H9 (cell line): ENCODE measurements around the gene HK2. TPM values are rescaled to one million over a fixed set of nuclear protein-coding genes. Genes with fewer than 3 reads are reported as not detected.

Source experiments
- DNase-seq: peaks from one replicate; pipeline ENCODE4 v3.0.0-alpha.2; 2017
- H2AFZ ChIP-seq: one replicate; pipeline ENCODE4 v1.6.1; 2013; ENCODE audit warnings: mild to moderate bottlenecking, low read length, control low read depth, moderate library complexity
- H2AK5ac ChIP-seq: 2 replicates; pipeline ENCODE4 v1.6.1; 2013; ENCODE audit warnings: low read length, control low read depth, mixed read lengths; ENCODE audit not compliant: insufficient read length
- H2BK120ac ChIP-seq: one replicate; pipeline ENCODE4 v1.6.1; 2013; ENCODE audit warnings: low read depth, mild to moderate bottlenecking, low read length, control low read depth, inconsistent platforms; ENCODE audit not compliant: poor library complexity, severe bottlenecking
- H2BK12ac ChIP-seq: 2 replicates; pipeline ENCODE4 v1.6.1; 2013; ENCODE audit warnings: low read length, control low read depth, mixed read lengths, low read depth; ENCODE audit not compliant: insufficient read length
- H2BK15ac ChIP-seq: 2 replicates; pipeline ENCODE4 v1.6.1; 2013; ENCODE audit warnings: low read depth, low read length, control low read depth
- H2BK20ac ChIP-seq: one replicate; pipeline ENCODE4 v1.6.1; 2013; ENCODE audit warnings: low read depth, mild to moderate bottlenecking, low read length, control low read depth, inconsistent platforms; ENCODE audit not compliant: poor library complexity, severe bottlenecking
- H2BK5ac ChIP-seq: 2 replicates; pipeline ENCODE4 v1.6.1; 2013; ENCODE audit warnings: low read length, control low read depth, mixed read lengths; ENCODE audit not compliant: insufficient read length
- H3K14ac ChIP-seq: 2 replicates; pipeline ENCODE4 v1.6.1; 2013; ENCODE audit warnings: low read length, control low read depth; ENCODE audit not compliant: insufficient read depth
- H3K18ac ChIP-seq: 2 replicates; pipeline ENCODE4 v1.6.1; 2013; ENCODE audit warnings: low read depth, mild to moderate bottlenecking, mixed read lengths, low read length, control low read depth; ENCODE audit not compliant: insufficient read length
- H3K23ac ChIP-seq: 2 replicates; pipeline ENCODE4 v1.6.1; 2013; ENCODE audit warnings: low read length, control low read depth, mixed read lengths, low read depth; ENCODE audit not compliant: insufficient read length
- H3K23me2 ChIP-seq: 2 replicates; pipeline ENCODE4 v1.6.1; 2013; ENCODE audit warnings: low read depth, mild to moderate bottlenecking, mixed read lengths, low read length, control low read depth; ENCODE audit not compliant: insufficient read length, poor library complexity, severe bottlenecking
- H3K27ac ChIP-seq: 2 replicates; pipeline ENCODE4 v1.5.1; 2013; ENCODE audit warnings: low read length, control low read depth, mixed read lengths, low read depth; ENCODE audit not compliant: insufficient read length
- H3K27me3 ChIP-seq: 2 replicates; pipeline ENCODE4 v1.6.1; 2013; ENCODE audit warnings: low read length, control low read depth, inconsistent platforms; ENCODE audit not compliant: insufficient read depth
- H3K4ac ChIP-seq: 2 replicates; pipeline ENCODE4 v1.6.1; 2013; ENCODE audit warnings: low read depth, mild to moderate bottlenecking, control low read depth, inconsistent platforms, low read length, moderate library complexity
- H3K4me1 ChIP-seq: 2 replicates; pipeline ENCODE4 v1.6.1; 2013; ENCODE audit warnings: low read length, control low read depth, inconsistent platforms; ENCODE audit not compliant: insufficient read depth
- H3K4me2 ChIP-seq: 2 replicates; pipeline ENCODE4 v1.6.1; 2013; ENCODE audit warnings: low read length, control low read depth, mixed read lengths; ENCODE audit not compliant: insufficient read length, insufficient read depth
- H3K56ac ChIP-seq: 2 replicates; pipeline ENCODE4 v1.6.1; 2013; ENCODE audit warnings: low read depth, mild to moderate bottlenecking, mixed read lengths, low read length, control low read depth; ENCODE audit not compliant: insufficient read length
- H3K79me1 ChIP-seq: 2 replicates; pipeline ENCODE4 v1.6.1; 2013; ENCODE audit warnings: low read depth, mild to moderate bottlenecking, moderate library complexity, low read length, control low read depth, inconsistent platforms; ENCODE audit not compliant: insufficient read depth, poor library complexity, severe bottlenecking
- H3K79me2 ChIP-seq: 2 replicates; pipeline ENCODE4 v1.6.1; 2013; ENCODE audit warnings: low read length, control low read depth, inconsistent platforms; ENCODE audit not compliant: insufficient read depth
- H3K9ac ChIP-seq: 2 replicates; pipeline ENCODE4 v1.6.1; 2013; ENCODE audit warnings: low read length, control low read depth, mixed read lengths; ENCODE audit not compliant: insufficient read length; ENCODE audit errors: extremely low read depth
- H3K9me3 ChIP-seq: one replicate; pipeline ENCODE4 v1.6.1; 2013; ENCODE audit warnings: low read depth, low read length, inconsistent platforms; ENCODE audit not compliant: control insufficient read depth
- H3T11ph ChIP-seq: one replicate; pipeline ENCODE4 v1.6.1; 2013; ENCODE audit warnings: mild to moderate bottlenecking, low read length, control low read depth, inconsistent platforms
- H4K20me1 ChIP-seq: one replicate; pipeline ENCODE4 v1.6.1; 2013; ENCODE audit not compliant: control insufficient read depth, insufficient read length, insufficient read depth
- H4K5ac ChIP-seq: 2 replicates; pipeline ENCODE4 v1.6.1; 2013; ENCODE audit warnings: low read depth, mild to moderate bottlenecking, mixed read lengths, low read length, control low read depth; ENCODE audit not compliant: insufficient read length
- H4K8ac ChIP-seq: replicated peaks from 2 replicates; pipeline ENCODE4 v1.6.1; 2013; ENCODE audit warnings: low read length, control low read depth, mixed read lengths, low read depth; ENCODE audit not compliant: insufficient read length
- H4K91ac ChIP-seq: 2 replicates; pipeline ENCODE4 v1.6.1; 2013; ENCODE audit warnings: low read depth, mild to moderate bottlenecking, moderate library complexity, mixed read lengths, low read length, control low read depth; ENCODE audit not compliant: insufficient read length
- H3K27ac Mint-ChIP-seq, 3 experiments: 2 replicates in 2 of 3; 3 replicates in 1 of 3; pipeline ENCODE4 v1.8.0; 2020 to 2021; ENCODE audit warnings: mixed read lengths in 3 of 3, mild to moderate bottlenecking in 1 of 3, moderate library complexity in 1 of 3
- H3K27me3 Mint-ChIP-seq: 2 replicates; pipeline ENCODE4 v1.8.0; 2021; ENCODE audit warnings: low read depth, mild to moderate bottlenecking, moderate library complexity, mixed read lengths
- H3K36me3 Mint-ChIP-seq, 3 experiments: 2 replicates in 2 of 3; 3 replicates in 1 of 3; pipeline ENCODE4 v1.8.0; 2020 to 2021; ENCODE audit warnings: low read depth in 3 of 3, mixed read lengths in 3 of 3; ENCODE audit not compliant: insufficient read depth in 1 of 3
- H3K4me1 Mint-ChIP-seq, 2 experiments: 2 replicates each; pipeline ENCODE4 v1.8.0; 2020; ENCODE audit warnings: mixed read lengths in 2 of 2
- H3K4me3 Mint-ChIP-seq, 2 experiments: 2 replicates in 1 of 2; 3 replicates in 1 of 2; pipeline ENCODE4 v1.8.0; 2020 to 2021; ENCODE audit warnings: mild to moderate bottlenecking in 2 of 2, mixed read lengths in 2 of 2, moderate library complexity in 1 of 2
- H3K9me3 Mint-ChIP-seq, 2 experiments: 2 replicates in 1 of 2; 3 replicates in 1 of 2; pipeline ENCODE4 v1.8.0; 2020; ENCODE audit warnings: mild to moderate bottlenecking in 2 of 2, mixed read lengths in 2 of 2, moderate library complexity in 1 of 2
- WGBS: extraction: QIAGEN DNeasy Blood & Tissue Kit; methylation state at CpG from one replicate; pipeline ENCODE4 v1.1.7; 2013; ENCODE audit warnings: missing lambda C conversion rate, low lambda C conversion rate, mixed read lengths; ENCODE audit not compliant: insufficient read length; ENCODE audit errors: extremely low coverage; 5-methylcytosine and 5-hydroxymethylcytosine counted together
- total RNA-seq: library from RNA; stranded (reverse); gene quantifications from 2 replicates; pipeline ENCODE4 v1.2.1, GENCODE V29; 2021
- TF ChIP-seq, protein P1 (sequence below): fragments of 200-600 bp; sonication (generic); conservative IDR thresholded peaks from 3 replicates; pipeline ENCODE4 v1.8.0; 2021; ENCODE audit warnings: antibody characterized with exemption, mild to moderate bottlenecking

The HK2 gene
- total RNA-seq, 1 experiment from 2014 or later: 54.3 TPM

DNA sequence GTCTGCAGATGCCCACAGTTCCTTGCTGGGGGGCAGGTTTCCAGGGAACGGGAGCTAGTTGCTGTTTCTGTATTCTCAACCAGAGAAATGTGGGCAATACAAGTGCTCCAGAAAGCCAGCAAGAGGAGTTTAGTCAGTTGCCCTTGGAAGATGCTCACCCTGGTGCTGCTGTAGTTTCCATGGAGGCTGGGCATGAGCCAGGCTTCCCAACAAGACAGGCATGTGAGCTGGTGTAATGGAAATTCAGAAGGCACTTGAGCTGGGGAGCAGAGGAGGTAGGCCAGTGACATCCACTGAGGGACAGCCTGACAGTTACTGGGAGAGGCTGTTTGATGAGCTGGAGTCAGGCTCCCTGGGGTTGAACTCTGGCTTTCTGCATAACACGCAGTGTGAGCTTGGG lies 7.7 kb downstream of the HK2 start:
- no peak overlapping the region for H3T11ph ChIP-seq
- H4K8ac ChIP-seq: no peak overlapping the region
- no peak overlapping the region for H3K23ac ChIP-seq
- no peak overlapping the region for H3K14ac ChIP-seq
- H2BK20ac ChIP-seq: no peak overlapping the region
- no peaks in the 10 kb centered on the region for H4K20me1 ChIP-seq
- Mint-ChIP-seq H3K36me3 (peaks cover 11 to 46% (median 12%) of the 10 kb centered on the region in 3 experiments; a peak in 6 of 7 replicates), H3K4me1 (peaks cover 72 to 76% of the 10 kb centered on the region in 2 experiments), H3K27ac (peak overlapping the region in 2 of 3 experiments; percentile 35 to 37; a peak in 1 of 7 replicates), H3K27me3 (no peaks in the 10 kb centered on the region), H3K9me3 (no peaks in the 10 kb centered on the region; a peak in 1 of 5 replicates), H3K4me3 (no peak overlapping the region; a peak in 1 of 5 replicates)
- H2AK5ac ChIP-seq: no peak overlapping the region
- WGBS: no CpG with 5 or more reads among the region's 2 CpGs
- no peak overlapping the region for H4K91ac ChIP-seq
- H2BK15ac ChIP-seq: no peak overlapping the region
- TF ChIP-seq, protein P1, sequence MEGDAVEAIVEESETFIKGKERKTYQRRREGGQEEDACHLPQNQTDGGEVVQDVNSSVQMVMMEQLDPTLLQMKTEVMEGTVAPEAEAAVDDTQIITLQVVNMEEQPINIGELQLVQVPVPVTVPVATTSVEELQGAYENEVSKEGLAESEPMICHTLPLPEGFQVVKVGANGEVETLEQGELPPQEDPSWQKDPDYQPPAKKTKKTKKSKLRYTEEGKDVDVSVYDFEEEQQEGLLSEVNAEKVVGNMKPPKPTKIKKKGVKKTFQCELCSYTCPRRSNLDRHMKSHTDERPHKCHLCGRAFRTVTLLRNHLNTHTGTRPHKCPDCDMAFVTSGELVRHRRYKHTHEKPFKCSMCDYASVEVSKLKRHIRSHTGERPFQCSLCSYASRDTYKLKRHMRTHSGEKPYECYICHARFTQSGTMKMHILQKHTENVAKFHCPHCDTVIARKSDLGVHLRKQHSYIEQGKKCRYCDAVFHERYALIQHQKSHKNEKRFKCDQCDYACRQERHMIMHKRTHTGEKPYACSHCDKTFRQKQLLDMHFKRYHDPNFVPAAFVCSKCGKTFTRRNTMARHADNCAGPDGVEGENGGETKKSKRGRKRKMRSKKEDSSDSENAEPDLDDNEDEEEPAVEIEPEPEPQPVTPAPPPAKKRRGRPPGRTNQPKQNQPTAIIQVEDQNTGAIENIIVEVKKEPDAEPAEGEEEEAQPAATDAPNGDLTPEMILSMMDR: no peak
- DNase-seq: no peak
- no peak overlapping the region for H3K18ac ChIP-seq
- H3K4ac ChIP-seq: no peak overlapping the region
- peaks cover 59% of the 10 kb centered on the region for H3K79me2 ChIP-seq
- no peak overlapping the region for H3K4me2 ChIP-seq
- no peaks in the 10 kb centered on the region for H3K27me3 ChIP-seq
- H3K56ac ChIP-seq: no peak overlapping the region
- H2BK5ac ChIP-seq: no peak overlapping the region
- H2AFZ ChIP-seq: no peak overlapping the region
- H3K79me1 ChIP-seq: peaks cover 14% of the 10 kb centered on the region
- H3K4me1 ChIP-seq: peaks cover 24% of the 10 kb centered on the region; the same call in 1 of the 2 replicates
- no peaks in the 10 kb centered on the region for H3K9me3 ChIP-seq
- H4K5ac ChIP-seq: no peak overlapping the region
- no peak overlapping the region for H3K27ac ChIP-seq
- H3K23me2 ChIP-seq: peaks cover 2% of the 10 kb centered on the region
- H2BK120ac ChIP-seq: no peak overlapping the region
- H2BK12ac ChIP-seq: no peak overlapping the region
- H3K9ac ChIP-seq: no peak overlapping the region
